NCI-H82 (cell line): ENCODE results near the gene ITGB7.
"Not testable (repeated sequence)": the region's sequence is repeated elsewhere in the genome, so short reads cannot be mapped to it uniquely, and the experiment has no call there.

Experiments used
- DNase-seq: peaks from one replicate; lab custom pipeline; 2025; lab: John Stamatoyannopoulos, UW

ITGB7 gene

DNA sequence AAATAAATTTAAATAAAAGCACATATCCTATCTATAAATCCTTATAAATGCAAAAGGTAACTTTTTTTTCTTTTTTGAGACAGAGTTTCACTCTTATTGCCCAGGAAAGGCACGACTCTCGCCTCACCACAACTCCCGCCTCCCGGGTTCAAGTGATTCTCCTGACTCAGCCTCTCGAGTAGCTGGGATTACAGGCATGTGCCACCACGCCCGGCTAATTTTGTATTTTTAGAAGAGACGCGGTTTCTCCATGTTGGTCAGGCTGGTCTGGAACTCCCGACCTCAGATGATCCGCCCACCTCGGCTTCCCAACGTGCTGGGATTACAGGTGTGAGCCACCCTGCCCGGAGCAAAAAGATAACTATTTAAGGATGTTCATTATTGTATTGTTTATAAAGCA lies 28.2 kb downstream of the ITGB7 start:
- DNase-seq = not testable (repeated sequence)

DNA sequence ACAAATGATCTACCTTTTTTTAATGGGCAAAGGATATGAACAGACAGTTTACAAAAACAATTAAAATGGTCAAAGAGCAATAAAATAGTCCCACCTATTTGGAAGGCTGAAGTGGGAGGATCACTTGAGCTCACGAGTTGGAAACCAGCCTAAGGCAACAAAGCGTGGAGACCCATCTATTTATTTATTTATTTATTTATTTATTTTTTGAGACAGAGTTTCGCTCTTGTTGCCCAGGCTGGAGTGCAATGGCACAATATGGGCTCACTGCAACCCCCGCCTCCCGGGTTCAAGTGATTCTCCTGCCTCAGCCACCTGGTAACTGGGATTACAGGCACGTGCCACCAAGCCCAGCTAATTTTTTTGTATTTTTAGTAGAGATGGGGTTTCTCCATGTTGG lies 29.6 kb downstream of the ITGB7 start:
- not testable (repeated sequence) for DNase-seq

DNA sequence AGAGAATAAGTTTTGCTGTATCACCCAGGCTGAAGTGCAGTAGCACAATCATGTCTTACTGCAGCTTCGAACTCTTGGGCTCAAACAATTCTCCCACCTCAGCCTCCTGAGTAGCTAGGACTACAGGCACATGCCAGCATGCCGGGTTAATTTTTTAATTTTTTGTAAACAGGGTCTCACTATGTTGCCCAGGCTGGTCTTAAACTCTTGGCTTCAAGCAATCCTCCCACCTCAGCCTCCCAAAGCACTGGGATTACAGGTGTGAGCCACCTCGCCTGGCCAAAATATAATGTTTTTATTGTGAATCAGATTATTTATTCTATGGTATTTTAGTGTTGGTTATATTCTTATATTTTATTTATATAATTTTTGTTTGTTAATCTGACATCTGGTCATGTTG lies 30.3 kb downstream of the ITGB7 start:
- no peak for DNase-seq

DNA sequence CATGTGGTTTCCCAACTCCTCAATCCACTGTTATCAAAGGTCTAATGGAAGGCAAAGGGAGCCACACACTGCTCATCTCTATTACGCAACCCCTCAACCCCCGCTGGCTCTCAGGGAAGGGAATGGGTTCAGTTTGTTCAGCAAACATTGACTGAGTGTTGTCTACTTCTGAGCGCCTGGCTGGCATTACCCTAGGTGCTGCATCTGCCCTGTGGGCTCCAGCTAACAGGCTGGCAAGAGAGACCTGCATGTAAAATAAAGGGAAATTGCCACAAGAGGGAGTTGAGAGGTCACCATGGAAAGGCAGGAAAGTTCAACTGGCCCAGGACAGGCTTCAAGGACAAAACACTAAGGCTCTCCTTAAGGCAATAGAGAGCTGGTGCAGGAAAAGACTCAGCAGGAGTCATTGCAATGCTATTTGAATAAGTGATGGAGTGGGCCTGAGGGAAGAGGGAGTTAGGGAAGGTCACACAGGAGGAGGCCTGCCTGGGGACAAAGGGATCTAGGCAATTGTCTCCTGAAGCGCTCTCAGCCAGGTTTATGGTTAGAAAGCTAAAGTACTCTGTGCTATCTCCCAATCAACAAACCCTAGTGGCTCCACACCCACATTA lies 32.1 kb downstream of the ITGB7 start:
- no peak for DNase-seq

DNA sequence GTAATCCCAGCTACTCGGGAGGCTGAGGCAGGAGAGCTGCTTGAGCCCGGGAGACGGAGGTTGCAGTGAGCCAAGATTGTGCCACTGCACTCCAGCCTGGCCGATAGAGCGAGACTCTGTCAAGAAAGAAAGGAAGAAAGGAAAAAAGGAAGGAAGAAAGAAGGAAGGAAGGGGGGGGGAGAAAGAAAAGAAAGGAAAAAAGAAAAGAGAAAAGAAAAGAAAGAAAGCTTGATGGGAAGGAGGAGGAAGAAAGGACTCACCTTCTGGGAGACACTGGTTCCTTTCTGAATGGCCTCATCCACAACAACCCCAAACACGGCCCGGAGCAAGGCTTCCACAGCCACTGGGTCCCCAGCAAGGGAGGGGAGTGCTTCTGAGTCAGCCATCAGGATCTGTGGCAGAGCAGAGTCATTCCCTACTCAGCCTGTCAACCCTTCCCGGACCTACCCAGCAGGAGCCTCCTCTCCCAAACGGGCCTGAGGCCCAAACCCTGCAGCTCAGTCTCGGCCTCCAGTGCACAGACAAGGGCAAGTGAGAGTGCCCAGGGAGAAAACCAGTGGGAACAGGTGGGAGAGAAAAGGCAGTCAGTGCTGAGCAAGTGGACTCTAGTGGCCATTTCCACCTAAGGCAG lies 33.9 kb downstream of the ITGB7 start:
- no peak for DNase-seq

DNA sequence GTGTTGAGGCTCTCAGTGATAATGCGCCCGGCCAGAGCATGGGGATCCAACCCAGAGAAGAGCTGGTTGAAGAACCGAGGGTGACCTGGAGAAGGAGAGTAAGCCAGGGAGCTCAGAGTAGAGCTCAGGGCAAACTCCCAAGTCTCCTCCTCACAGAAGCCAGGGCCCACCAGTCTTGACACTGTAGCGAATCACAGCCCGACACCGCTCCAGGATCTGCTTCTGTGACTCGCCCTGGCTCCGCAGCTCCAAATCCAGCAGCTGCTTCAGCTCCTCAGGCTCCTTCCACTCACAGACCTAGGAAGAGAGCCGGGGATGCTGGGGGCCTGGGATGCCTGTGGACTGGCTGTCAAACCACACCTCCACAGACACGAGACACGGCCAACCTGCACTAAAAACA lies 34.7 kb downstream of the ITGB7 start:
- no peak for DNase-seq

DNA sequence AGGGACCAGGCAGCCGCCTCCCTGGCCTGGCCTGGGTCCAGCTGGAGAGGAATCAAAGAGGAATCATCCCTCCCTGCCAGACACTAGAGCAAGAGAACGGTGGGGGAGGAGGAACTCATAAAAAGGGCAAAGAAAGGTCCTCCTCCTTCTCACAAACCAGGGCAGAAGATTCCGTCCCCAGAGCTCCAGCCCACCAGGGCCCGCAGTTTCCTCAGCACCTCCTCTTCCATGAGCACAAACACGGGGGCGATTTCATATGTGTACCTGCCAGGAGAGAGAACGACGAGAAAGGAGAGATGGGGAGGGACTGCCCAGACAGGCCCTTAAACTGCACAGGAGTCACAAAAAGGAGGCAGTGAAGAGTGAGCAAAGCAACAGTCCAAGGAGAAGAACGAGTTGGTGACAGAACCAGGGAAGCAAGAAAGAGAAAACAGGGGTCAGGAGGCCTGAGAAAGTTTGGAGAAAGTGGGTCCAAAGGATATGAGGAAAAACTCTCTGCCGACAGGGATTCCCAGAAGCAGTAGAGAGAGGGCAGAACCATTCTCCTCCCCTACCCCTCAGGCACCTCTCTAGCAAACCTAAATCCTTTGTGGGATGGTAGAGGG lies 35.2 kb downstream of the ITGB7 start:
- DNase-seq = no peak

DNA sequence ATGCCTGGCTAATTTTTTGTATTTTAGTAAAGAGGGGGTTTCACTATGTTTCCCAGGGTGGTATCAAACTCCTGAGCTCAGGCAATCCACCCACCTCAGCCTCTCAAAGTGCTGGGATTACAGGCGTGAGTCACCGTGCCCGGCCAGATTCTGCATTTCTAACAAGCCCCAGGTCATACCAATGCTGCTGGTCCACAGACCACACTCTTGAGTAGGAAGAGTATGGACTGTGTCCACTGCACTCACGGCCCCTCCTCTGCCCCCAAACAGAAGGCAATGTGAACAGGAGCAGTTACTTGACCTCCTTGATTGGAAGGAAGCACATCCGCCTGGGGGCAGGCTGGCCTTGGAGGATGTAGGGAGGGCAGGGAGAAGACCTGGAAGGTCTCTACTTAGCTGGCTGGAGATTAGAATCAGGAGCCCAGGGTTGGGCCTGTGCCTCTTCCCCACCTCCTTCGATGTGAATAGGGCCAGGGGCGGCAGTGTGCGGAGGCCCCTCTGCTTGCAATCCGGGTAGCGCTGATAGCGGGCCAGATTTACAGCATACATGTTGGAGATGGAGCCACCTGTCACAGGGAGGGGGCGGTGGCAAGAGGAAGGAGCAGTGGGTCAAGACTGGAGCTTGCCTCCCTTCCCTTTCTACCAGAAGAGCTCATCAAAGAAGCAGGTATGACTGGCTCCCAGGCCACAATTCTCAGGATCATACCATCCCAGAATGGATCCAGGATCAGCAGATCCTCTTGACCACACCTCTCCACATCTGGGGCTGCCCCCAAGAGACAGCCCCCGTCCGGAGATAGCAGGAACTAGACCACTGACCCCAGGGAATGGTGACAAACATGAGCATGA lies 36.0 kb downstream of the ITGB7 start:
- DNase-seq = peak; percentile 37

DNA sequence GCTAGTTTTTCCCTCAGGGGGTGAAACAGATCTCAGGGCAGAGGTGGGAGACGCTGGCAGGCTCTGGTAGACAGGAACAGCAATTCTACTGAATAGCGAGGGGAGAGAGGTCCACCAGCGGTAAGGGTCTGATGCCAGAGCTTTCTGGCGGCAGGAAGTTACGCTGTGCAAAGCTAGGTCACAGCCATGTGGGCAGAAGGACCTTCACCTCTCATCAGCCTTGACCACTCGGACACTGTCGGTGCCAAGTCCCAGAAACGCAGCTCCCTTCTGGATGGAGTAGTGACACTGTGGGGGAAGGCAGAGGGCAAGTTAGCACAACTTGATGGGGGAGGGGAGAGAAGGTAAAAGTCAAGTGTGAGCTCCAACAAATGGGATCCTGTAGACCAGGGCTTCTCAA lies 36.8 kb downstream of the ITGB7 start:
- DNase-seq = no peak

DNA sequence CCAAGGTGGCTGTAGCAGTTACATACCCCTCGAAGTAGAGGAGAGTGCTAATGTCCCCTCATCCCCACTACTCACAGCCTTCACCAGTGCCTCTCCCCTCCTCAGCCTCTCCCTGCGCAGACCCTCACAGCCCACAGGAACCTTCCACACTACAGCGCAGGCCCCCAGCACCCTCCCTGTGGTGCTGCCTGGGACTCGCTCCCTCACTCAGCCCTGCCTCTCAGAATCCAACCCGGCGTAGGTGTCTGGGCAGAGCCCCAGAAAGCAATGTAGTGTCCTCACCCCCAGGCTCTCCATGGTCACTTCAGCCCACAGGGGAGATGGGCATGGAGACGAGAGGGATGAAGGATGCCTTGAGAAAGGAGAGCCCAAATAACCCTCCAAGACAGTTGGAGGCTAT lies 37.4 kb downstream of the ITGB7 start:
- DNase-seq = no peak

DNA sequence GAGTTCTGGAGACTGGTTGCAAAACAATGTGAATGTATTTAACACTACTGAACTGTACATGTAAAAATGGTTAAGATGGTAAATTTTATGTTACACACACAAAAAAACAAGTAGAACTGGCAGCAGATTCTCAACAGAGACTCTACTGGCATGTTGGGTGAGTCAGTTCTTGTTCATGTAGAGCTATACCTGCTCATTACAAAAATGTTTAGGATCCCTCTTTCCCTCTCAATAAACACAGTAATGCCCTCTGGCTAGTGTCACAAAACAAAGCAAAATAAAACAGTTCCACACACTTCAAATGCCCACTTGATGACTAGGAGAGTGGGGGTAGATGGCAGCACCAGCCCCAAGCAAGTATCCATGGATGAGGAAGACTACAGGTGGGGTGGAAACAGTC lies 40.2 kb downstream of the ITGB7 start:
- no peak for DNase-seq

DNA sequence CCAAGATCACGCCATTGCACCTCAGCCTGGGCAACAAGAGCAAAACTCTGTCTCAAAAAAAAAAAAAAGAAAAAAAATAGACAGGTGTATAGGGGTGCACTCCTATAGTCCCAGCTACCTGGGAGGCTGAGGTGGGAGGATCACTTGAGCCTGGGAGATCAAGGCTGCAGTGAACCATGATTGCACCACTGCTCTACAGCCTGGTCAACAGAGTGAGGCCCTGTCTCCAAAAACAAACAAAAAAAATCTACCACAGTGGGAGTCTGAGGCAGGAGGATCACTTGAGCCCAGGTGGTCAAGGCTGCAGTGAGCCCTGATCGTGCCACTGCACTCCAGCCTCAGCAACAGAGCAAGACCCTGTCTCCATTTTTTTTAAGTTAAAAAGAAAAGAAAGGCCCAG lies 44.0 kb downstream of the ITGB7 start:
- DNase-seq = not testable (repeated sequence)

DNA sequence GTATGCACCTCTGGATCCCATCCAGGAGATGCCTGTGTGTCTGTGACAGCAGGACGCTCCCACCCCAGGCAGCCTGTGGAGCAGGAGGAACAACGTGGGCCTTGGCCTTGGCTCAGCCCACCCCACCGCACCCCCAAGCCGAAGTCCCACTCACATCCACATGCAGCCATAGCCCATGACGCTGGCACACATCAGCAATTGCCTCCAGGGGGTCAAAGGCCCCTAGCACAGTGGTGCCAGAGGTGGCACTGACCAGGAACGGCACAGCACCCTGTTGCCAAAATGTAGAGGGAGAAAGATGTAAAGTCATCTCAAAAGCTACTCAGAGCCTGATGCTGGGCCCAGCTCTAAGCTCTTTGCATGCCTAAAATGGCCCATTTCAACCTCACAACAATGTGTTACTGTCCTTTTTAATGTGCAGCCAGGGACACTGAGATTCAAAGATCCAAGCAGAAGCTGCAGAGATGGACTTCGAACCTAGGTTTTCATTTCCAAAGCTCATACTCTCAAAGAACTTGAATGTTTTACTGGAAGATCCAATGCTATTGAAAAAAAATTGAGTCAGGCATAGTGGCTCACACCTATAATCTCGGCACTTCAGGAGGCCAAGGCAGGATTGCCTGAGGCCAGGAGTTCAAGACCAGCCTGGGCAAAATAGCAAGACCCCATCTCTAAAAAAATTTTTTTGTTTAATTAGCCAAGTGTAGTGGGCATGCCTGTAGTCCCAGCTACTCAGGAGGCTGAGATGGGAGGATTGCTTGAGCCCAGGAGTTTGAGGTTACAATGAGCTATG lies 45.7 kb downstream of the ITGB7 start:
- DNase-seq = no peak

DNA sequence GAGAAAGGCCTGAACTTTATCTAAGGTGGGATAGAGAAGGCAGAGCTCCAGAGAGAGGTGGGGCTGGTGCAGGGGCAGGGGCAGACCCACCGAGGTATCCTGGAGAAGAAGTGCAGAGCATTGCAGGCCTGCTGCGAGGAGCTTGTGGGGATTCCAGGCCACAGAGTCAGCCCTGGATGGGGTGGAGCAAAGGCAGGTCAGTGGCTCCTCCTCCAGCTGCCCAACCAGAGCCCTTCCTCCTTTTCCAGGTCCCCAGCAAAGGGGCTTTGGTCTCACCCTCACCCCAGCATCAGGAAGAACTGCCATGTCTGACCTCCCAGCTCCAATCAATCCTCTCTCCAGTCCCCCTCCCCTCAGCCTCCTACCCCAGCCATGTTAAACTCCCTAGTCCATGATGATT lies 46.4 kb downstream of the ITGB7 start:
- no peak for DNase-seq

DNA sequence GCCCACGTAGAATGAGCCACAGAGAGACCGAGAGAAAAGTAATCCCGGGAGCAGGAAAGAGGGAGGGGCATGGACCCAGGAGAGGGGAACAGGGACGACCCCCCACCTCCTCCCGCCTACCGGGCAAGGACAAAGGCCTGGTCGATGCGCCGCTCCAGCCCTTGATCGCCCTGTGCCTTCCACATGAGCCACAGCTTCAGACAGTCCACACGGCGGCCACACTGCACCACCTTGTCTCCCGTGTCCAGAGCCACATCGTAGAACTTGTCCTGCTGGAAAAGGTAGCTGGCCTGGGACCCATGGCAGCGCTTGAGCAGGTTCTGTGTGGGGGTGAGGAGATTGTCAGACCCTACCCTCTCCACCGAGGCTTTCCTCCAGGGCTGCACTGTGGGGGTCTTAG lies 47.1 kb downstream of the ITGB7 start:
- DNase-seq = no peak

DNA sequence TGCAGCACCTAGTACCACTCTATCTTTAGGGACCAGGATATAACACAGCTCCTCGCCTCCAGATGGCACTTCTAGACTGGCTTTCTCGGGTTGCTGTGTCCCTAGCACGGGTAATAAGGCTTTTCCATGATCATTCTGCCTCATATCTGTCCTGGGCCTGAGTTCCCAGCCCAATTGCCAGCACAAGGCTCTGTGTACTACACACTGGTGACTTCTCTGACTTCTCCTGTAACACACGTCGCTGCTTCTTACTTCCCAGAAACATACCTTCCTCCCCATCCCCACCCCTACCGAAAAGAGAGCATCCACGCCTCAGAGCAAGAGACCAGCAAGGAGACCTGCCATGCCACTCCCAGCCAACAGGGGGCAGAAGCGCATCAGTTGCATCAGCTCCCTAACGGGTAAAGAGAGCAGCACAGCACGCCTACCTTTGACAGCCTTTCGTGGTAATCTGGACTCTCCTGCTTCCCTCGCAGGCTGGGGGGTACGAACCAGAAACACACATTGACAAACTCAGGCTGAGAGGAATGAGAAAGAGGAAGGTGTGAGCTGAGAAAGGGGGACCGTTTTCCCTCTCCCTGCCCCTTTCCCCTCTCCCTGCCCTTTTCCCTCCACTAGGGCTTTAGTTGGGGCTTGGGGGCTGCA lies 47.7 kb downstream of the ITGB7 start:
- peak; percentile 90 for DNase-seq

DNA sequence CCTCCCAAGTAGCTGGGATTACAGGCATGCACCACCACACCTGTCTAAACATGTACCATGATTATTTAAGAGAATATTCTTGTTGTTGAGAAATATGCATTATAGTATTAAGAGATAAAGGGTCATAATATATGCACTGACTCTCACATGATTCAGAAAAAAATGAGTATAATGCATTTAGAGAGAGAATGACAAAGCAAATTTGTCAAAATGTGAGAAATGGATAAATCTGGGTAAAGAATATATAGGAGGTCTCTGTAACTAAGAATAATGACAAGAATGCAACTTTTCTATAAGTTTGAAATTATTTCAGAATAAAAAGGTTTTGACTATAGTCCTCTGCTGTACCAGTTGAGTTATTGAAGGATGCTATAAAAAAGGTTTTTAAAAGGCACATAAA lies 54.7 kb downstream of the ITGB7 start:
- no peak for DNase-seq

DNA sequence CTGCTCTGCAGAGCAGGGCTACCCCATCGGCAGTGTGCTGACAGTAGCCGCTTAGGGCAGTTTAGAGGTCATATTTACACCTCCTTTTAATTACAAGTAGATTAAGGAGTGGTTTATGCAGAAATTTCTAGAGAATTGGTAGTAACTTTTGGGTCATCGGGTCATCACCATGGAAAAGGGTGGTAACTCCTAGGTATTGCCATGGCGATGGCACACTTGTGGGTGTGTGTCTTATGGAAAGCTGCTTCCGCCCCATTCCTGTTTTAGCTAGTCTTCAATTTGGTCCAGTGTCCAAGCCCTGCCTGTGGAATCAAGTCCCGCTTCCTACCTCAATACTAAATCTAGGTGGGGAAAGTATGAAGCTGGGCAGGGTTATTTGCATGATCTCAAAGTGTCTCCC lies 56.0 kb downstream of the ITGB7 start:
- DNase-seq = no peak

DNA sequence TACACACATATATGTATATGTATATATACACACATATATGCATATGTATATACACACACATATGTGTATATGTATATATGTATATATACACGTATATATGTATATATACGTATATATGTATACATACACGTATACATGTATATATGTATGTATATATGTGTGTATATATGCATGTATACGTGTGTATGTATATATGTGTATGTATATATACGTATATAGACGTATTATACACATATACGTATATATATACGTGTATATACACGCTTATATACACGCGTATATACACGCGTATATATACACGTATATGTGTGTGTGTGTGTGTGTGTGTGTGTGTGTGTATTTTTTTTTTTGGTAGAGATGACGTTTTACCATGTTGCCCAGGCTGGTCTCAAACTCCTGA lies 59.4 kb downstream of the ITGB7 start:
- DNase-seq = no peak

DNA sequence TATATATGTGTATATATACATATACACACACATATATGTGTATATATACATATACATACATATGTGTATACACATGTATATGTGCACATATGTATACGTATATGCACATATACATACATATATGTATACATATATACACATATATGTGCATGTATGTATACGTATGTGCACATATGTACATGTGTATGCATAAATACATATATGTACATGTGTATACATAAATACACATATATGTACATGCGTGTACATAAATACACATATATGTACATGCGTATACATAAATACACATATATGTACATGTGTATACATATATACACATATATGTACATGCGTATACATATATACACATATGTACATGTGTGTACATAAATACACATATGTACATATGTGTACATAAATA lies 59.9 kb downstream of the ITGB7 start:
- no peak for DNase-seq

DNA sequence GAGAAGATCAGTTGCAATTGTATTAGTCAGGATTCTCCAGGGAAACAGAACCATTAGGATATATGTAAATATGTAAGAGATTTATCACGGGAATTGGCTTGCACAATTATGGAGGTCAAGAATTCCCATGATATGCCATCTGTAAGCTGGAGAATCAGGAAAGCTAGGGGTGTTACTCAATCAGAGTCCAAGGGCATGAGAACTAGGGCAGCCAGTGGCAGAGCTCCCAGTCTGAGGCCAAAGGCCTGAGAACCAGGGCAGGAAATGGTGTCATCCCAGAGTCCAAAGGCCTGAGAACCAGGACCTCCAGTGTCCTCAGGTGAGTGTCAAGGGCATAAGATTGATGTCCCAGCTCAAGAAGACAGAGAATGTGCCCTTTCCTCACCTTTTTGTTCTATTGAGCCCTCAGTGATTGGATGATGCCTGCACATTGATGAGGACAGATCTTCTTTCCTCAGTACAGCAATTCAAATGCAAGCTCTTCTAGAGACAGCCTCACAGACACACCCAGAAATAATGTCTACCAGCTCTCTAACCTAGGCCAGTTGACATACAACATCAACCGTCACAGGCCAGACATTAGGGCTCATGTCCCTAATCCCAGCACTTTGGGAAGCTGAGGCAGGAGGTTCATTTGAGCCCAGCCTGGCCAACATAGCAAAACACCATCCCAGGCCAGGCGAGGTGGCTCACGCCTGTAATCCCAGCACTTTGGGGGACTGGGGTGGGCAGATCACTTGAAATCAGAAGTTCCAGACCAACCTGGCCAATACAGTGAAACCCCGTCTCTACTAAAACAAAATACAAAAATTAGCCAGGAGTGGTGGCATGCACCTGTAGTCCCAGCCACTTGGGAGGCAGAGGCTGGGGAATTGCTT lies 61.4 kb downstream of the ITGB7 start:
- DNase-seq = no peak
